Heart left ventricle (tissue), 16 donors: ENCODE results near the gene TBCD. TPM values are rescaled to one million over a fixed set of nuclear protein-coding genes. Genes with fewer than 3 reads are reported as not detected.
A peak's percentile ranks its signal among the peaks of the same experiment; 100 is the strongest.

ENCODE experiments used
- ATAC-seq, 4 donors: fragments of 200-7000 bp; cut with Tn5 transposase; one replicate each; pipeline ENCODE4 v1.9.1; 2020 to 2022; ENCODE audit warnings: moderate library complexity in 4 of 4, mild to moderate bottlenecking in 3 of 4, moderate number of reproducible peaks in 1 of 4
- DNase-seq, 5 donors: peaks; one replicate each; pipeline ENCODE4 v3.0.0-alpha.2; 2020
- H3K27ac ChIP-seq, 12 donors: fragments of 200-600 bp; sonication (generic) in 4 of 12; one replicate each; pipeline versions ENCODE4 v1.5.0 to v1.8.0; 2016 to 2022; ENCODE audit warnings: mild to moderate bottlenecking in 2 of 12
- H3K27me3 ChIP-seq, 9 donors: fragments of 200-600 bp; sonication (generic) in 2 of 9; one replicate each; pipeline versions ENCODE4 v1.5.1 to v1.8.0; 2016 to 2022; ENCODE audit warnings: mild to moderate bottlenecking in 3 of 9
- H3K36me3 ChIP-seq, 9 donors: fragments of 200-600 bp; sonication (generic) in 2 of 9; one replicate each; pipeline versions ENCODE4 v1.5.0 to v1.8.0; 2018 to 2022; ENCODE audit warnings: mild to moderate bottlenecking in 2 of 9
- H3K4me1 ChIP-seq, 12 donors: fragments of 200-600 bp; sonication (generic) in 4 of 12; one replicate each; pipeline versions ENCODE4 v1.5.0 to v1.8.0; 2016 to 2022; ENCODE audit warnings: mild to moderate bottlenecking in 3 of 12
- H3K4me3 ChIP-seq, 12 donors: fragments of 200-600 bp; sonication (generic) in 4 of 12; one replicate each; pipeline versions ENCODE4 v1.5.0 to v1.8.0; 2017 to 2022; ENCODE audit warnings: mild to moderate bottlenecking in 9 of 12, moderate library complexity in 4 of 12
- H3K9me3 ChIP-seq, 12 donors: fragments of 200-600 bp; sonication (generic) in 4 of 12; one replicate each; pipeline versions ENCODE4 v1.5.0 to v1.8.0; 2016 to 2022; ENCODE audit warnings: mild to moderate bottlenecking in 1 of 12
- POLR2A ChIP-seq, 2 donors: fragments of 450-650 bp; IDR thresholded peaks; one replicate each; pipeline ENCODE4 v1.6.1; 2017; ENCODE audit warnings: antibody characterized with exemption in 2 of 2, mild to moderate bottlenecking in 2 of 2, moderate library complexity in 2 of 2
- WGBS, 4 donors: extraction: QIAGEN DNeasy Blood & Tissue Kit in 2 of 4; methylation state at CpG; one replicate each; pipeline versions ENCODE4 v1.1.5 to v1.1.7; 2013 to 2018; 5-methylcytosine and 5-hydroxymethylcytosine counted together
- intact Hi-C, 10 donors: fragments of 100-400 bp; cut with DNase I; formaldehyde crosslinking; loops; one replicate each; pipeline versions ENCODE4 v1.11.1 to v1.14.2; 2022
- polyA plus RNA-seq, 2 donors: library from polyadenylated mRNA; stranded (reverse); fragments of 200-250 nt; gene quantifications; one replicate each; pipeline ENCODE4 v1.2.3, GENCODE V29; 2013
- total RNA-seq, 9 donors: library from RNA; depleted of rRNA in 2 of 9; stranded (reverse); fragments of >200 nt in 2 of 9; fragmentation: NEBNext Ultra II Directional in 3 of 9; extraction: Animal tissue kit (Norgen Biotek cat#: 25700) in 3 of 9; gene quantifications; one replicate each; pipeline versions ENCODE4 v1.1.0 to v1.2.4, GENCODE V29; 2016 to 2023
- TF ChIP-seq, protein P1 (sequence below), 12 donors: fragments of 200-600 bp; sonication (generic) in 4 of 12; IDR thresholded peaks; one replicate each; pipeline versions ENCODE4 v1.5.0 to v1.8.0; 2018 to 2022; ENCODE audit warnings: antibody characterized with exemption in 12 of 12, mild to moderate bottlenecking in 5 of 12
- donor health status: ischemic (EF 13 %, LVEDD 7.1; RV severe dilation, severe dysfunction).
- donor health status: healthy with polysubstance abuse.
- donor health status: DM: no; HTN: yes; CAD: no.
- donor health status: DM: no; HTN: no; CAD: no.
- donor health status: ischemic (EF 25% LVEDD 6.9; RV normal size, moderate dysfunction).
- donor health status: ischemic (EF 25% LVEDD 5.7; RV mildly dilated, moderate dysfunction).
- donor health status: healthy.
- donor health status: DM: yes; HTN: yes; CAD: no.
- donor health status: ischemic (EF 35%, LVEDD 5.7; RV mildly dilated, moderate dysfunction).
- donor health status: nonischemic (EF 11% LVEDD 7.7; RV severe dilation, severe dysfunction).
- donor health status: DM: yes; HTN: yes; CAD: no.
- donor health status: PGD.
- donor health status: ischemic (EF 29% LVEDD 5.4; RV normal size, mild dysfunction).
- donor health status: nonischemic (EF 23%, LVEDD 6.1; RV moderate dilation, normal function).

The TBCD gene
- total and polyA plus RNA-seq, 11 donors, result 36.9 to 98.4 (median 58.5) TPM

GRCh38 chr17:82974136-82974952 is 222.5 kb downstream of the TBCD start:
- Histone ChIP-seq H3K36me3 (no peaks in the 10 kb centered on the region), H3K4me3 (no peak overlapping the region), H3K27me3 (no peaks in the 10 kb centered on the region), H3K27ac (no peak overlapping the region), H3K4me1 (peaks cover 0 to 13% (median 0%) of the 10 kb centered on the region in 12 donors), H3K9me3 (no peaks in the 10 kb centered on the region)
- peak in 1 of 4 donors; percentile 26 for ATAC-seq
- 88 to 93% (median 89%) methylated on average over 5 to 28 of the region's 28 CpGs for WGBS, 4 donors
- peak in 1 of 5 donors; percentile 21 for DNase-seq
- intact Hi-C loops, result no loop called here
- TF ChIP-seq, protein P1, sequence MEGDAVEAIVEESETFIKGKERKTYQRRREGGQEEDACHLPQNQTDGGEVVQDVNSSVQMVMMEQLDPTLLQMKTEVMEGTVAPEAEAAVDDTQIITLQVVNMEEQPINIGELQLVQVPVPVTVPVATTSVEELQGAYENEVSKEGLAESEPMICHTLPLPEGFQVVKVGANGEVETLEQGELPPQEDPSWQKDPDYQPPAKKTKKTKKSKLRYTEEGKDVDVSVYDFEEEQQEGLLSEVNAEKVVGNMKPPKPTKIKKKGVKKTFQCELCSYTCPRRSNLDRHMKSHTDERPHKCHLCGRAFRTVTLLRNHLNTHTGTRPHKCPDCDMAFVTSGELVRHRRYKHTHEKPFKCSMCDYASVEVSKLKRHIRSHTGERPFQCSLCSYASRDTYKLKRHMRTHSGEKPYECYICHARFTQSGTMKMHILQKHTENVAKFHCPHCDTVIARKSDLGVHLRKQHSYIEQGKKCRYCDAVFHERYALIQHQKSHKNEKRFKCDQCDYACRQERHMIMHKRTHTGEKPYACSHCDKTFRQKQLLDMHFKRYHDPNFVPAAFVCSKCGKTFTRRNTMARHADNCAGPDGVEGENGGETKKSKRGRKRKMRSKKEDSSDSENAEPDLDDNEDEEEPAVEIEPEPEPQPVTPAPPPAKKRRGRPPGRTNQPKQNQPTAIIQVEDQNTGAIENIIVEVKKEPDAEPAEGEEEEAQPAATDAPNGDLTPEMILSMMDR (IDR thresholded peaks at IDR 0.05), result no peak
- no peak for TF ChIP-seq POLR2A (IDR thresholded peaks at IDR 0.05)

- H3K4me1 ChIP-seq, result peaks cover 0 to 21% (median 0%) of the 10 kb centered on the region in 12 donors
- WGBS, 4 donors, result 94 to 97% (median 97%) methylated on average over 27 to 29 of the region's 29 CpGs
- no peak overlapping the region for H3K27ac ChIP-seq
- TF ChIP-seq, protein P1 (IDR thresholded peaks at IDR 0.05), result no peak
- no peak for TF ChIP-seq POLR2A (IDR thresholded peaks at IDR 0.05)
- H3K27me3 ChIP-seq, result no peaks in the 10 kb centered on the region
- intact Hi-C loops, result no loop called here
- H3K4me3 ChIP-seq, result no peak overlapping the region
- no peaks in the 10 kb centered on the region for H3K36me3 ChIP-seq
- H3K9me3 ChIP-seq, result no peaks in the 10 kb centered on the region
- DNase-seq (no peak), ATAC-seq (no peak)
Measured at GRCh38 chr17:82976982-82977488, 225.2 kb downstream of the TBCD start.

- intact Hi-C loops, result no loop called here
- ATAC-seq (no peak), DNase-seq (no peak)
- TF ChIP-seq, protein P1 (IDR thresholded peaks at IDR 0.05), result no peak
- no peak for TF ChIP-seq POLR2A (IDR thresholded peaks at IDR 0.05)
- H3K36me3 ChIP-seq, result no peaks in the 10 kb centered on the region
- no peaks in the 10 kb centered on the region for H3K9me3 ChIP-seq
- no peaks in the 10 kb centered on the region for H3K27me3 ChIP-seq
- no peak overlapping the region for H3K27ac ChIP-seq
- 88 to 93% (median 92%) methylated on average over 20 of the region's 20 CpGs for WGBS, 4 donors
- no peak overlapping the region for H3K4me3 ChIP-seq
- H3K4me1 ChIP-seq, result peaks cover 0 to 21% (median 0%) of the 10 kb centered on the region in 12 donors
Measured at GRCh38 chr17:82977606-82978005, 225.7 kb downstream of the TBCD start.

DNA sequence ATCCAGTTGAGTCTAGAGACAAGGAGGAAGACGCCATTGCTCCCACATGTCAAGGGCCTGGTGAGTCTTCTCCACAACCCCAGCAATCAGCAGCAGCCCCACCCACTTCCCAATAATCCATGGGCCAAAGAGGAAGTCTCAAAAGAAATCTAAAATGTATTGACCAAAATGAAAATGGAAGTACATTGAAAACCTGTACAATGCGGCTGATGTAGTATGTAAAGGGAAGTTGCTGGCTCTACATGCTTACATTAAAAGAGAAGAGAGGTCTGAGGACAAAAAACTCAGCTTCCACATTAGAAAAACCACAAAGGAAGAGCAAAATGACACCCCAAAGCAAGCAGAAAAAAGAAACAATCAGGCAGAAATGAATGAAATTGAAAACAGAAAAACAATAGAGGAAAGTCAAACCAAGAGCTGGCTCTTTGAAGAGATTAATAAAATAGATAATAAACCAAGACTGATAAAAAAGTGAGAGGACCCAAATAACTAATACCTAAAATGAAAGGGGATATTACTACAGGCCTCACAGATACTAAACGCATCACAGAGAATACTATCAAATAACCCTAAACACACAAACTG is 227.0 kb downstream of the TBCD start:
- Histone ChIP-seq H3K27ac (peak overlapping the region in 1 of 12 donors; percentile 85), H3K4me3 (no peak overlapping the region), H3K36me3 (no peaks in the 10 kb centered on the region), H3K27me3 (no peaks in the 10 kb centered on the region), H3K9me3 (no peaks in the 10 kb centered on the region), H3K4me1 (peaks cover 0 to 21% (median 0%) of the 10 kb centered on the region in 12 donors)
- 84 to 92% (median 88%) methylated on average over 3 of the region's 3 CpGs for WGBS, 4 donors
- DNase-seq (peak in 1 of 5 donors; percentile 51), ATAC-seq (peak in 3 of 4 donors; percentile 54 to 69 (median 60))
- TF ChIP-seq, protein P1 (IDR thresholded peaks at IDR 0.05), result no peak
- TF ChIP-seq POLR2A (IDR thresholded peaks at IDR 0.05), result no peak
- intact Hi-C loops, result no loop called here
